SK-N-SH (cell line): ENCODE results near the gene CACNA1G. TPM values are rescaled to one million over a fixed set of nuclear protein-coding genes. Genes with fewer than 3 reads are reported as not detected.

Experiments used
- CTCF ChIA-PET: fragments of 300-600, 350-600 bp; formaldehyde crosslinking; extraction: SDS; loops from one replicate; lab custom pipeline; 2021; lab: Yijun Ruan, JAX
- POLR2A ChIA-PET: fragments of 350-600 bp; sonication (Branson Sonifier 250); formaldehyde crosslinking; extraction: SDS; loops from one replicate; lab custom pipeline; 2020; ENCODE audit warnings: antibody characterized with exemption, inconsistent platforms; lab: Yijun Ruan, JAX
- DNase-seq: peaks from one replicate; pipeline ENCODE4 v3.0.0; 2012
- H2AFZ ChIP-seq: fragments of 200-600 bp; sonication (generic); 2 replicates; pipeline ENCODE4 v1.8.1; 2016; ENCODE audit warnings: antibody characterized with exemption, mild to moderate bottlenecking, low read depth
- H3F3A ChIP-seq: fragments of 200-600 bp; sonication (generic); replicated peaks from 2 replicates; pipeline ENCODE3; 2016; ENCODE audit warnings: antibody characterized with exemption, mild to moderate bottlenecking; ENCODE audit not compliant: insufficient read depth
- H3K27ac ChIP-seq, 2 experiments: fragments of 200-500 bp in 1 of 2; fragments of 200-600 bp in 1 of 2; sonication (Bioruptor generic) in 1 of 2; sonication (generic), shearing (Covaris generic) in 1 of 2; 2 replicates each; pipeline versions ENCODE4 v1.5.1 to v1.6.1; 2014 to 2016; ENCODE audit warnings: low read depth in 2 of 2, inconsistent platforms in 1 of 2, low read length in 1 of 2, mild to moderate bottlenecking in 1 of 2, mixed read lengths in 1 of 2
- H3K27me3 ChIP-seq: fragments of 200-600 bp; sonication (generic), shearing (Covaris generic); 2 replicates; pipeline ENCODE4 v1.6.1; 2016; ENCODE audit warnings: mixed run types; ENCODE audit not compliant: insufficient read depth
- H3K36me3 ChIP-seq, 2 experiments: fragments of 200-500 bp in 1 of 2; fragments of 200-600 bp in 1 of 2; sonication (Bioruptor generic) in 1 of 2; sonication (generic) in 1 of 2; replicated peaks in 1 of 2; 2 replicates each; pipeline versions ENCODE3 to v1.5.1; 2014 to 2016; ENCODE audit warnings: low read length in 1 of 2, mild to moderate bottlenecking in 1 of 2; ENCODE audit not compliant: insufficient read depth in 2 of 2, control insufficient read depth in 1 of 2
- H3K4me1 ChIP-seq, 2 experiments: fragments of 200-500 bp in 1 of 2; fragments of 200-600 bp in 1 of 2; sonication (Bioruptor generic) in 1 of 2; sonication (generic), shearing (Covaris generic) in 1 of 2; 2 replicates each; pipeline versions ENCODE4 v1.5.1 to v1.6.1; 2014 to 2016; ENCODE audit warnings: low read depth in 1 of 2, low read length in 1 of 2, mixed run types in 1 of 2; ENCODE audit not compliant: insufficient read depth in 2 of 2, control insufficient read depth in 1 of 2
- H3K4me2 ChIP-seq: fragments of 200-600 bp; sonication (generic), shearing (Covaris generic); 2 replicates; pipeline ENCODE4 v1.6.1; 2017; ENCODE audit warnings: mixed run types
- H3K4me3 ChIP-seq, 2 experiments: fragments of 200-500 bp in 1 of 2; fragments of 200-600 bp in 1 of 2; sonication (Bioruptor generic) in 1 of 2; sonication (generic), shearing (Covaris generic) in 1 of 2; 2 replicates each; pipeline versions ENCODE4 v1.5.1 to v1.8.1; 2014 to 2016; ENCODE audit warnings: low read depth in 2 of 2, inconsistent platforms in 1 of 2, low read length in 1 of 2, mild to moderate bottlenecking in 1 of 2, mixed read lengths in 1 of 2, moderate library complexity in 1 of 2
- H3K79me2 ChIP-seq: fragments of 200-600 bp; sonication (generic); 2 replicates; pipeline ENCODE4 v1.8.1; 2017; ENCODE audit warnings: mild to moderate bottlenecking; ENCODE audit not compliant: insufficient read depth
- H3K9ac ChIP-seq: fragments of 200-600 bp; sonication (generic); 2 replicates; pipeline ENCODE4 v1.6.1; 2017; ENCODE audit warnings: mixed run types
- H3K9me2 ChIP-seq: fragments of 200-600 bp; sonication (generic); 2 replicates; pipeline ENCODE4 v1.6.1; 2017; ENCODE audit warnings: mixed run types
- H3K9me3 ChIP-seq: fragments of 200-600 bp; sonication (generic); 2 replicates; pipeline ENCODE4 v1.6.1; 2017; ENCODE audit warnings: mixed run types, mild to moderate bottlenecking, moderate library complexity
- H4K20me1 ChIP-seq: fragments of 200-600 bp; sonication (generic); 2 replicates; pipeline ENCODE4 v1.6.1; 2017; ENCODE audit warnings: mild to moderate bottlenecking, mixed run types; ENCODE audit not compliant: insufficient read depth
- EP300 ChIP-seq, 2 experiments: IDR thresholded peaks; 2 replicates each; pipeline versions ENCODE4 v1.4.0 to v1.6.1; 2012; ENCODE audit warnings: borderline replicate concordance in 1 of 2, low read depth in 1 of 2, low read length in 1 of 2
- FOSL2 ChIP-seq: IDR thresholded peaks from 2 replicates; pipeline ENCODE4 v1.4.0; 2012; ENCODE audit warnings: low read depth, mild to moderate bottlenecking, moderate library complexity, borderline replicate concordance
- FOXJ3 ChIP-seq: sonication (generic); formaldehyde crosslinking; IDR thresholded peaks from 2 replicates; pipeline ENCODE4 v1.5.1; 2020; ENCODE audit warnings: mild to moderate bottlenecking, missing genetic modification reagents
- FOXM1 ChIP-seq: IDR thresholded peaks from 2 replicates; pipeline ENCODE4 v1.4.0; 2012; ENCODE audit warnings: low read depth, mild to moderate bottlenecking
- JUND ChIP-seq: IDR thresholded peaks from 2 replicates; pipeline ENCODE4 v1.4.0; 2012
- MXI1 ChIP-seq: IDR thresholded peaks from 2 replicates; pipeline ENCODE4 v1.6.1; 2012; ENCODE audit warnings: mild to moderate bottlenecking, low read depth, low read length, improper control_type of control experiment
- NFIC ChIP-seq: IDR thresholded peaks from 2 replicates; pipeline ENCODE4 v1.4.0; 2012; ENCODE audit warnings: borderline replicate concordance
- NRF1 ChIP-seq: IDR thresholded peaks from 2 replicates; pipeline ENCODE4 v1.6.1; 2012; ENCODE audit warnings: low read depth, mild to moderate bottlenecking, low read length
- POLR2AphosphoS5 ChIP-seq: IDR thresholded peaks from 2 replicates; pipeline ENCODE4 v1.6.1; 2012; ENCODE audit warnings: low read depth, low read length
- RFX5 ChIP-seq: IDR thresholded peaks from 2 replicates; pipeline ENCODE4 v1.6.1; 2012; ENCODE audit warnings: mild to moderate bottlenecking, improper control_type of control experiment, low read length
- RXRA ChIP-seq: IDR thresholded peaks from 2 replicates; pipeline ENCODE4 v1.4.0; 2012; ENCODE audit warnings: low read depth, mild to moderate bottlenecking, borderline replicate concordance
- TAF1 ChIP-seq: IDR thresholded peaks from 2 replicates; pipeline ENCODE4 v1.6.1; 2012; ENCODE audit warnings: low read depth, mild to moderate bottlenecking, low read length, moderate library complexity, borderline replicate concordance
- TEAD4 ChIP-seq: IDR thresholded peaks from 2 replicates; pipeline ENCODE4 v1.4.0; 2012; ENCODE audit warnings: mild to moderate bottlenecking, borderline replicate concordance; ENCODE audit not compliant: insufficient read depth
- WGBS: methylation state at CpG from one replicate; pipeline ENCODE4 v1.1.6; 2017; ENCODE audit warnings: low lambda C conversion rate; 5-methylcytosine and 5-hydroxymethylcytosine counted together
- polyA plus RNA-seq, 3 experiments: library from polyadenylated mRNA; depleted of rRNA; stranded (reverse); fragments of >200 nt; gene quantifications; 2 replicates each; pipeline ENCODE4 v1.2.3, GENCODE V29; 2012
- TF ChIP-seq, protein P1 (sequence below): IDR thresholded peaks from 2 replicates; pipeline ENCODE4 v1.4.0; 2012; ENCODE audit warnings: low read depth
- TF ChIP-seq, protein P2 (sequence below): IDR thresholded peaks from 2 replicates; pipeline ENCODE4; 2012

Gene CACNA1G
- polyA plus RNA-seq, 1 of the 3 experiments (the other 2 are of a cell fraction): 0.21 TPM

GRCh38 chr17:50666316-50666715 is 105.8 kb downstream of the CACNA1G start:
- ChIA-PET CTCF (interaction anchor here (0.6 to 13.1 kb wide), 7 partner anchors 14 to 206 kb away, joined by 3 to 130 read pairs (median 5); no protein-coding TSS in a partner anchor), POLR2A (no interaction called here)
- Histone ChIP-seq H3K9ac (no peak overlapping the region), H4K20me1 (no peaks in the 10 kb centered on the region), H3K36me3 (peaks cover 7 to 10% of the 10 kb centered on the region in 2 experiments), H3K79me2 (no peaks in the 10 kb centered on the region), H3K27me3 (no peaks in the 10 kb centered on the region), H3F3A (peaks cover 27% of the 10 kb centered on the region), H3K4me2 (no peak overlapping the region), H2AFZ (no peak overlapping the region), H3K4me1 (peaks cover 11 to 40% of the 10 kb centered on the region in 2 experiments), H3K4me3 (no peak overlapping the region), H3K9me3 (no peaks in the 10 kb centered on the region), H3K27ac (no peak overlapping the region), H3K9me2 (no peaks in the 10 kb centered on the region)
- 98% methylated on average over 8 of the region's 8 CpGs for WGBS
- TF ChIP-seq JUND: no peak
- TF ChIP-seq TAF1: no peak
- TF ChIP-seq MXI1: no peak
- DNase-seq: no peak

- Histone ChIP-seq H3K9ac (no peak overlapping the region), H2AFZ (no peak overlapping the region), H3K9me3 (no peaks in the 10 kb centered on the region), H3K36me3 (peaks cover 7 to 17% of the 10 kb centered on the region in 2 experiments), H3K27me3 (no peaks in the 10 kb centered on the region), H4K20me1 (no peaks in the 10 kb centered on the region), H3K27ac (peak overlapping the region in 1 of 2 experiments; percentile 42; a peak in 2 of 4 replicates), H3K4me2 (peak overlapping the region; percentile 42), H3F3A (peaks cover 16% of the 10 kb centered on the region), H3K79me2 (no peaks in the 10 kb centered on the region), H3K4me3 (no peak overlapping the region), H3K9me2 (no peaks in the 10 kb centered on the region), H3K4me1 (peaks cover 0 to 30% of the 10 kb centered on the region in 2 experiments; a peak in 3 of 4 replicates)
- ChIA-PET POLR2A (no interaction called here), CTCF (interaction anchor here (1.4 to 13.1 kb wide), 5 partner anchors 13 to 117 kb away, joined by 3 to 130 read pairs (median 12); no protein-coding TSS in a partner anchor)
- TF ChIP-seq POLR2AphosphoS5 (peak; percentile 16; the same call in 1 of the 2 replicates), MXI1 (no peak)
- DNase-seq: no peak
- 96% methylated on average over 14 of the region's 14 CpGs for WGBS
Measured at GRCh38 chr17:50667259-50668024, 106.9 kb downstream of the CACNA1G start.

DNA sequence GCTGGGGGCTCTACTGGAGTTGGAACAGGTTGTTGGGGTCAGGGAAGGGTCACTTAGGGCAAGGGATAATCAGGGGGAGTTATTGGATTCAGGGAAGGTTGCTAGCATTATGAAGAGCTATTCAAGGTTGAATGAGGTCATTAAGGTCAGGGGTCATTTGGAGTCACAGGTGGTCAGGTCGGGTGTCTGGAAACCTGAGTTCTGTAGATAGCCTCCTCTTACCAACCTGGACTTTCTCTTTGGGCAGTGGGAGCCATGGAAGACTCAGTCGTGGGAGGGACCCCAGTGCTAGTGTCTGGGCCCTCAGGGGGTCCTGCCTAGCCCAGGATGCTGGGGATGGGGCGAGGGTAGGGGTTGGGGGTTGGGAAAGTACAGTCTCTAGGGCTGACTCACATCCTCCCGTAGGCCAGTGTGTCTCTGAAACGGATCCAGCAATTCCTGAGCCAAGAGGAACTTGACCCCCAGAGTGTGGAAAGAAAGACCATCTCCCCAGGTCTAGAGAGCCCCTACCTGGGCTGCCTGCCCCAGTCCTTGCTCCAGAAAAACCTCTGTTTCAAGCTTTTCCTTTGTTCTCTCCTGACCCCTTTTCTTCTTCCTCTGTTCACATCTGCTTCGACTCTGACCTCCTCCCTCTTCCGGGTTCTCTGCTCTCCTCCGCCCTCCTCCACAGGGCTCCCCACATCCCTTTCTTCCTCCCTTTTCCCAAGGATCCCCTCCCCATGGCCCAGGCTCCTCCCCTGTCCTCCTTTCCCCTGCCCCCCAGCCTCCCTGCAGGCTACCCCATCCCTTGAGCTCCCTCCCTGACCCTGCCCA is 107.7 kb downstream of the CACNA1G start:
- 39% methylated on average over 7 of the region's 8 CpGs for WGBS
- DNase-seq: no peak
- TF ChIP-seq RFX5: no peak
- peak; percentile 72 for TF ChIP-seq NFIC
- TF ChIP-seq FOXJ3 (CRISPR knock-in tag): no peak
- TF ChIP-seq FOSL2: peak; percentile 49; the same call in 1 of the 2 replicates
- no peak; the same call in 1 of the 2 replicates for TF ChIP-seq RXRA
- peak in 1 of 2 experiments; percentile 42; a peak in 1 of 4 replicates for TF ChIP-seq EP300 (IDR thresholded peaks at IDR 0.05; ENCODE audit: borderline replicate concordance in 1 of 2, low read depth in 1 of 2, low read length in 1 of 2)
- no peak for TF ChIP-seq FOXM1
- TF ChIP-seq, protein P1, sequence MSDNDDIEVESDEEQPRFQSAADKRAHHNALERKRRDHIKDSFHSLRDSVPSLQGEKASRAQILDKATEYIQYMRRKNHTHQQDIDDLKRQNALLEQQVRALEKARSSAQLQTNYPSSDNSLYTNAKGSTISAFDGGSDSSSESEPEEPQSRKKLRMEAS: no peak
- no peak for TF ChIP-seq NRF1
- TF ChIP-seq, protein P2, sequence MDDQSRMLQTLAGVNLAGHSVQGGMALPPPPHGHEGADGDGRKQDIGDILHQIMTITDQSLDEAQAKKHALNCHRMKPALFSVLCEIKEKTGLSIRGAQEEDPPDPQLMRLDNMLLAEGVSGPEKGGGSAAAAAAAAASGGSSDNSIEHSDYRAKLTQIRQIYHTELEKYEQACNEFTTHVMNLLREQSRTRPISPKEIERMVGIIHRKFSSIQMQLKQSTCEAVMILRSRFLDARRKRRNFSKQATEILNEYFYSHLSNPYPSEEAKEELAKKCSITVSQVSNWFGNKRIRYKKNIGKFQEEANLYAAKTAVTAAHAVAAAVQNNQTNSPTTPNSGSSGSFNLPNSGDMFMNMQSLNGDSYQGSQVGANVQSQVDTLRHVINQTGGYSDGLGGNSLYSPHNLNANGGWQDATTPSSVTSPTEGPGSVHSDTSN: no peak
- 0 out of 2 replicates have a peak, but pooled peaks have one; percentile 17 for TF ChIP-seq TEAD4

More for the DNA sequence above, 107.7 kb downstream of the CACNA1G start:
- Histone ChIP-seq H3K36me3 (peaks cover 7 to 19% of the 10 kb centered on the region in 2 experiments), H3K4me1 (peaks cover 0 to 31% of the 10 kb centered on the region in 2 experiments; a peak in 3 of 4 replicates), H3K4me3 (no peak overlapping the region), H3K27me3 (no peaks in the 10 kb centered on the region), H3K27ac (peak overlapping the region in 1 of 2 experiments; percentile 42; a peak in 2 of 4 replicates), H3F3A (peaks cover 15% of the 10 kb centered on the region), H3K9me3 (no peaks in the 10 kb centered on the region), H3K9ac (peak overlapping the region; percentile 40; the same call in 1 of the 2 replicates), H2AFZ (0 out of 2 replicates have a peak overlapping the region, but pooled peaks have one; percentile 3), H4K20me1 (no peaks in the 10 kb centered on the region), H3K79me2 (no peaks in the 10 kb centered on the region), H3K9me2 (no peaks in the 10 kb centered on the region), H3K4me2 (peak overlapping the region; percentile 42)
- ChIA-PET POLR2A (no interaction called here), CTCF (interaction anchor here (1.0 to 13.1 kb wide), 7 partner anchors 8 to 121 kb away, joined by 3 to 130 read pairs (median 6); partner anchors contain the start of gene SPATA20)
